Activated CD4-positive, alpha-beta T cell treated with anti-CD3 and anti-CD28 coated beads for 1 hour (primary cell): ENCODE data around the gene CGB8.

ENCODE experiments used
- DNase-seq: peaks from one replicate; pipeline ENCODE4 v3.0.0-alpha.2; 2020

CGB8 gene

GRCh38 chr19:49004133-49004532 is 44.8 kb downstream of the CGB8 start:
- DNase-seq, result no peak

- peak; percentile 55 for DNase-seq
Observed at GRCh38 chr19:48999481-49000325, 49.2 kb downstream of the CGB8 start.

DNA sequence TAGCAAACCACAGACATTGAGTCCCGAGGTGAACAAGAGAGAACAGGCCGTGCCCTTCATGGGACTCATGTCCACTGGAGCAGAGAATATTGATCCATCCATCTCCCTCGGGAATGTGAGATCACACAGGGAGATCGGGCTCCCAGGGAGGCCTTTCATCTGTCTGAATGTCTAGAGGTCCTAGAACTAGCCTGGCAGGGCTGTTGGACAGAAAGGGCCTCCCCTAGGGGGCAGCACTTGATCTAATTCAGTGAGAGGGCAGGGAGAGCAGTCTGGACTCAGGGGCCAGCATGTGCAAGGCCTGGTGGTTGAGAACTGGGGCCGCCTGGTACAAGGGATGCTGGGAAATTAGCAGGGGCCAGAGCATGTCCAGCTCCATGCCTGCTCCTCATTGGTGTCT is 50.9 kb downstream of the CGB8 start:
- DNase-seq, result no peak
